ENCODE results near the gene GAB2. TPM values are rescaled to one million over a fixed set of nuclear protein-coding genes. Genes with fewer than 3 reads are reported as not detected.

The GAB2 gene
- total and polyA plus RNA-seq, 2 of the 13 experiments (the other 11 are each of a cell fraction or from before 2014, with no cell fraction given) = 4.1 to 8.6 TPM

- H3K4me1 ChIP-seq (ENCODE audit: insufficient read depth, low read length) = peaks cover 9% of the 10 kb centered on the region
- intact Hi-C loops (cut with micrococcal nuclease; ENCODE audit: unreplicated experiment) = no loop called here
- no TSS peak for BruUV-seq (replicated peaks)
- in situ Hi-C loops (cut with HindIII; ENCODE audit: extremely low pct_ligation_motif_present, low pct_unique_long_range_greater_than_20kb) = no loop called here
- POLR2A ChIA-PET = no interaction called here
- no peak for FAIRE-seq
- no peak overlapping the region for H2AFZ ChIP-seq (ENCODE audit: low read length)
- H3K27ac ChIP-seq (ENCODE audit: extremely low read length, insufficient read depth, low read length) = no peak overlapping the region
- H3K9ac ChIP-seq (ENCODE audit: insufficient read depth, low read depth, low read length) = no peak overlapping the region
- H3K27me3 ChIP-seq (ENCODE audit: control insufficient read depth in 1 of 2, insufficient read depth in 2 of 2, low read length in 2 of 2) = no peaks in the 10 kb centered on the region
- CTCF ChIA-PET (ENCODE audit: low intra/inter-chr PET ratio, low total read pairs) = no interaction called here
- WGBS (ENCODE audit: low lambda C conversion rate) = 96% methylated on average over 1 of the region's 1 CpG
- ATAC-seq = no peak
- H4K20me1 ChIP-seq (ENCODE audit: insufficient read depth, low read length) = no peaks in the 10 kb centered on the region
- no peak overlapping the region for H3K4me2 ChIP-seq (ENCODE audit: low read depth, low read length)
- H3K79me2 ChIP-seq (ENCODE audit: insufficient read depth, low read length) = no peaks in the 10 kb centered on the region
- no peak for TF ChIP-seq ATF3 (CRISPR knock-in tag; IDR thresholded peaks at IDR 0.05)
- no peak for TF ChIP-seq CSRNP2 (CRISPR knock-in tag; conservative IDR thresholded peaks at IDR 0.05; ENCODE audit: low read depth)
- TF ChIP-seq ZFP36L2 (CRISPR knock-in tag; IDR thresholded peaks at IDR 0.05) = no peak
- TF ChIP-seq ZNF143 (CRISPR knock-in tag; IDR thresholded peaks at IDR 0.05) = no peak
- TF ChIP-seq PITX1 (CRISPR knock-in tag; IDR thresholded peaks at IDR 0.05) = no peak
- no peak for TF ChIP-seq NBN (conservative IDR thresholded peaks at IDR 0.05)
- TF ChIP-seq, protein P1, sequence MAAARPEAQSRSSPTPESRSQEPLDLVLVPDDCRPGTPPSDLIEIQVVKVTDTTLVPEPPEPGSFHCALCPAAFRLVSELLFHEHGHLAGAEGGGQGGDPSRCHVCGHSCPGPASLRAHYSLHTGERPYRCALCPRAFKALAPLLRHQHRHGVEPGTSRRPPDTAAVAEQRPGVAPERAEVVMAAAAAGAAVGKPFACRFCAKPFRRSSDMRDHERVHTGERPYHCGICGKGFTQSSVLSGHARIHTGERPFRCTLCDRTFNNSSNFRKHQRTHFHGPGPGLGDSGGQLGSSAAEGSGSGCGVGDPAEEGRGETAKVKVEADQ (CRISPR knock-in tag; IDR thresholded peaks at IDR 0.05; ENCODE audit: borderline replicate concordance) = no peak
- no peak for TF ChIP-seq ARID2 (CRISPR knock-in tag; IDR thresholded peaks at IDR 0.05; ENCODE audit: borderline replicate concordance)
- TF ChIP-seq, protein P2, sequence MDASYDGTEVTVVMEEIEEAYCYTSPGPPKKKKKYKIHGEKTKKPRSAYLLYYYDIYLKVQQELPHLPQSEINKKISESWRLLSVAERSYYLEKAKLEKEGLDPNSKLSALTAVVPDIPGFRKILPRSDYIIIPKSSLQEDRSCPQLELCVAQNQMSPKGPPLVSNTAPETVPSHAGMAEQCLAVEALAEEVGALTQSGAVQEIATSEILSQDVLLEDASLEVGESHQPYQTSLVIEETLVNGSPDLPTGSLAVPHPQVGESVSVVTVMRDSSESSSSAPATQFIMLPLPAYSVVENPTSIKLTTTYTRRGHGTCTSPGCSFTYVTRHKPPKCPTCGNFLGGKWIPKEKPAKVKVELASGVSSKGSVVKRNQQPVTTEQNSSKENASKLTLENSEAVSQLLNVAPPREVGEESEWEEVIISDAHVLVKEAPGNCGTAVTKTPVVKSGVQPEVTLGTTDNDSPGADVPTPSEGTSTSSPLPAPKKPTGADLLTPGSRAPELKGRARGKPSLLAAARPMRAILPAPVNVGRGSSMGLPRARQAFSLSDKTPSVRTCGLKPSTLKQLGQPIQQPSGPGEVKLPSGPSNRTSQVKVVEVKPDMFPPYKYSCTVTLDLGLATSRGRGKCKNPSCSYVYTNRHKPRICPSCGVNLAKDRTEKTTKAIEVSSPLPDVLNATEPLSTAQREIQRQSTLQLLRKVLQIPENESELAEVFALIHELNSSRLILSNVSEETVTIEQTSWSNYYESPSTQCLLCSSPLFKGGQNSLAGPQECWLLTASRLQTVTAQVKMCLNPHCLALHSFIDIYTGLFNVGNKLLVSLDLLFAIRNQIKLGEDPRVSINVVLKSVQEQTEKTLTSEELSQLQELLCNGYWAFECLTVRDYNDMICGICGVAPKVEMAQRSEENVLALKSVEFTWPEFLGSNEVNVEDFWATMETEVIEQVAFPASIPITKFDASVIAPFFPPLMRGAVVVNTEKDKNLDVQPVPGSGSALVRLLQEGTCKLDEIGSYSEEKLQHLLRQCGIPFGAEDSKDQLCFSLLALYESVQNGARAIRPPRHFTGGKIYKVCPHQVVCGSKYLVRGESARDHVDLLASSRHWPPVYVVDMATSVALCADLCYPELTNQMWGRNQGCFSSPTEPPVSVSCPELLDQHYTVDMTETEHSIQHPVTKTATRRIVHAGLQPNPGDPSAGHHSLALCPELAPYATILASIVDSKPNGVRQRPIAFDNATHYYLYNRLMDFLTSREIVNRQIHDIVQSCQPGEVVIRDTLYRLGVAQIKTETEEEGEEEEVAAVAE (CRISPR knock-in tag; IDR thresholded peaks at IDR 0.05; ENCODE audit: borderline replicate concordance) = no peak
- TF ChIP-seq NFE2 (CRISPR knock-in tag; IDR thresholded peaks at IDR 0.05) = no peak
- TF ChIP-seq TMF1 (CRISPR knock-in tag; IDR thresholded peaks at IDR 0.05; ENCODE audit: low read depth) = no peak
- no peak for TF ChIP-seq ZSCAN9 (CRISPR knock-in tag; IDR thresholded peaks at IDR 0.05; ENCODE audit: borderline replicate concordance)
- H3K9me3 ChIP-seq (ENCODE audit: low read length) = no peaks in the 10 kb centered on the region
- H3K4me3 ChIP-seq (replicated peaks in 1 of 3; ENCODE audit: insufficient read depth in 1 of 3, low read depth in 2 of 3, low read length in 3 of 3) = no peak overlapping the region
- no peak for DNase-seq (ENCODE audit: low spot score)
- H3K36me3 ChIP-seq (replicated peaks in 1 of 2; ENCODE audit: control insufficient read depth in 1 of 2, insufficient read depth in 2 of 2, low read length in 2 of 2) = no peaks in the 10 kb centered on the region
These were observed 32.4 kb downstream of the GAB2 start for GRCh38 chr11:78385205-78385604.
